Endothelial cell of umbilical vein (primary cell): ENCODE results near the gene ZMIZ1.

Experiments
- CTCF ChIP-seq, 2 donors: IDR thresholded peaks; 1 replicate in 1 of 2; 2 replicates in 1 of 2; pipeline ENCODE4 v1.5.1; 2011; ENCODE audit warnings: low read length in 2 of 2, mild to moderate bottlenecking in 2 of 2, moderate library complexity in 2 of 2, control low read depth in 1 of 2, inconsistent platforms in 1 of 2, low read depth in 1 of 2; ENCODE audit not compliant: insufficient read depth in 1 of 2; ENCODE audit errors: extremely low read depth in 1 of 2
- GATA2 ChIP-seq: IDR thresholded peaks from 2 replicates; pipeline ENCODE4 v1.7.0; 2011; ENCODE audit warnings: low read depth, mild to moderate bottlenecking, moderate library complexity, mixed read lengths, low read length; ENCODE audit not compliant: insufficient read length, insufficient read depth
- JUN ChIP-seq: IDR thresholded peaks from 2 replicates; pipeline ENCODE4 v1.6.1; 2011; ENCODE audit warnings: borderline replicate concordance, low read depth; ENCODE audit not compliant: insufficient read length, insufficient read depth
- MAX ChIP-seq: IDR thresholded peaks from 2 replicates; pipeline ENCODE4 v1.6.1; 2011; ENCODE audit not compliant: insufficient read depth, insufficient read length
- POLR2A ChIP-seq: IDR thresholded peaks from 2 replicates; pipeline ENCODE4 v1.6.1; 2012; ENCODE audit warnings: low read depth, mild to moderate bottlenecking, control low read depth, low read length
- POLR2AphosphoS5 ChIP-seq: IDR thresholded peaks from 2 replicates; pipeline ENCODE4 v1.6.1; 2012; ENCODE audit warnings: low read depth, mild to moderate bottlenecking, control low read depth, low read length, moderate library complexity; ENCODE audit not compliant: insufficient read depth

- TF ChIP-seq JUN, result no peak
- no peak for TF ChIP-seq CTCF (IDR thresholded peaks at IDR 0.05; ENCODE audit: extremely low read depth in 1 of 2, insufficient read depth in 1 of 2, low read depth in 1 of 2, low read length in 2 of 2)
- TF ChIP-seq MAX, result no peak
- no peak for TF ChIP-seq POLR2AphosphoS5
- no peak for TF ChIP-seq GATA2
- TF ChIP-seq POLR2A, result no peak
Measured at GRCh38 chr10:79239275-79239779, 170.6 kb downstream of the ZMIZ1 start.
